Stromal cell of bone marrow (primary cell): ENCODE results near the gene CFAP58.

Experiments
- DNase-seq: peaks from one replicate; pipeline ENCODE4 v3.0.0-alpha.2; 2012; ENCODE audit warnings: low read depth

Gene CFAP58

DNA sequence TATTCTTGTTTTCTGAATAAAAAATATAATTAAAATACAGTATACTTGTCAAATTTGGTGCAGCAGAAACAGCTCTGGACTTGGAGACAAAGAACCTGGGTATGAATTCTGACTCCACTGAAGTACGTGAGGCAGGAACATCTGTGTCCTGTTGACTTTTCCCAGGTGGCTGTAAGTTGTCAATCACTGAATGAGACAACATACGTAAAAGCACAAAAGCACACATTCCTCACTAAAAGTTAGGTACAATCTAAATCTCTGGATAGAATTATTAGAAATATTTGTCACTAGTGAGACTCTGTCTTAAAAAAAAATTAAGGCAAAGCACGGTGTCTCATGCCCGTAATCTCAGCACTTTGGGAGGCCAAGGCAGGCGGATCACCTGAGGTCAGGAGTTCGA is 18.1 kb downstream of the CFAP58 start:
- DNase-seq = no peak

DNA sequence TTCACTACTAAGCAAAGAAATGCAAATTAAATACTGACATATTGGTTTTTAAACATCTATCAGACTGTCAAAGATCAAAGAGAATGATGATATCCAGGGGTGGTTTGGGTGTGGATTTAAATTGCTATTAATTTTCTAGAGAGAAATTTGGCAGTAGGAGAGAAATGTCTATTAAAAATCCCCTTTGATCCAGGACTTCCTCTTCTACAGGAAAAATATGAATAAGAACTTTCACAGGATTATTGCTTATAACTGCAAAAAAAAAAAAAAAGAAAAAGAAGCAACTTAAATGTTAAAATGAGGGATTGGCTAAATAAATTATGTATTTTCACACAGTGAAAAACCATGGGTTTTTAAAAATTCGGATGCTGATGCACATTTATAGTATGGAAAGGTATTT is 21.0 kb downstream of the CFAP58 start:
- no peak for DNase-seq

DNA sequence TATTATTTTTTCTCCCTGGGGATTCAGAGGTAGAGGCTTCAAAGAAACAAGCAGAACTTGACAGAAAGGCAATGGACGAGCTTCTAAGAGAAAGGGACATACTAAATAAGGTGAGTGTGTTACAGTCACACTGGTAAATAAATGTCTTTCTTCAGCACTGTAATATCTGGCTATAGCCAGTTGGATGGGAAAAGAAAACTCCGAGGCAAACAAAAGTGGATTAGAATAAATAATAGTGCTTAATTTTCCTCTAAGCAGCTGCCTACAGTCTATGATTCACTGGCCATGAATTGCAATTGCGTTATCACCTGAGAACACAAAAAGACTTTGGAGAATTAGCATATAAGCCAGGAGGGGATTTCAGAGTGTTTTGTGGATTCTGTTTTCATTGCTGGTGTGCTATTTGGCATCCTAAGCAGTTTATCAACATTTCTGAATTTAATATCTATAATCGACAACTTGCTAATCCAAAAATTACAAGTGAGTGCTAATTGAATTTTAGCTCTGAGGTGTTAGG is 23.2 kb downstream of the CFAP58 start:
- no peak for DNase-seq

DNA sequence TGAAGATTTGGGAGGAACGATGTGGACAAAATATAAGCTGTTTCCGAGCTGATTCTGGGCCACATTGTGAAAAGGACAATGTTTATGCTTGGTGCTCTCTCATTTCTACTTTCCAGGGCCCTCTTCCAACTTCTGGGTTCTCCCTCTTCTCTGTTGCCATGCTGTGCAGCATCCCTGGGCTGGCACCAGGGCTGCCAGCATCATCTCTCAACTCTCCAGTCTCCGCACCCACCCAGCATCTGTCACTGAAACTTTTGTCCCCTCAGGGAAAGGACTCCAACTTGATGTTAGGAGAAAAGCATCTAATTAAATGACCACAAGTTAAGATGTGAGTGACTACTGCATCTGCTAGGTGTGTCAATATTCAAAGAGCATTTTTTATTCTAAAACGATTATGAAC is 26.7 kb downstream of the CFAP58 start:
- DNase-seq = no peak

DNA sequence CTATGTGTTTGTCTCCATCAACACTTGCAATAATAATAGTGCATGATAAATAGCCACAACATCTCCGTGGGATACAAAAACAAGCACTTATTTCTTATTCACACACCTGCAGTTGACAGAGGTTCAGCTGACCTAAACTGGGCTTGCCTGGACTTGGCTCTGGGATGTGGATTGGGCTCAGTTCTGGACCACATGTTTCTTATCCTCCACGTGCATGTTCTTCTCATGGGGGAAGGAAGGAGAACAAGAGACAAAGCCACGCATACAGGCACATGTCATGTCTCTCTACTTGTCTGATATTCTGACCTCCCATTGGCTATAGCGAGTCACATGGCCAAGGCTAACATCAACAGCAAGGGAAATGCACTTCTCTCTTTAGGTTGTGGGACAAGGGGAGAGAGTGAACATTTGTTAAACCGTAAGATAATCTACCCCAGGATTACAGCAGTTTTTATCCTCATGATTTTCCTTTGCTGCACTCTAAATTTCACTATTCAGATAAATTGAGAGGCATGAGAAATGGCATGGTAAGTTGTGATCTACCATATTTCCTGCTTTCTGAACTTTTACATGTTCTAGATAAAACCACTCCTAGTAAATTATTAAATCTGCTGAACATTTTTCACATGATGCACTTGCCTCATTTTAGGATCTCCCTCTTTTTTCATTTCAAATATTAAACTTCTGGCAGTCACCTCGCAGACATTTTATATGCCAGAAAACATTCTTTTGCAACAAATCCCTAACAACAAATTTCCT is 33.7 kb downstream of the CFAP58 start:
- no peak for DNase-seq

DNA sequence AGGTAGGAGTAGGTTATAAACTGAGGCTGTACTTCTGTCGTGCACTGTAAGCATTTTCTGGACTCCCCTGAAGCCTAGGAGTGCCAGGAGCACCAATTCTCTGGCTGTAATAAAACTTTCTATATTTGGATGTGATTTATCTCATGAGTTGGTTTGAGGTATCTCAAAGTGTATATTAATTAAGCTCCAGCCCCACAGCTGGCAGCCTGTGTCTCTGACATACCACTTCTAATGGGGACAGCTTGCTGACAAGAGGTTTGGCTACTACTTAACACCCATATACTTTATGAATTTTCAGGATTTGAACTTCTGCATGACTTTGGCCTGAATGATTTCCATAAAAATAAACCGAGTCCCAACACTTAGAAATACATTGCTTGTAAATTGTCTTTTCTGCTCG is 35.2 kb downstream of the CFAP58 start:
- DNase-seq = no peak

DNA sequence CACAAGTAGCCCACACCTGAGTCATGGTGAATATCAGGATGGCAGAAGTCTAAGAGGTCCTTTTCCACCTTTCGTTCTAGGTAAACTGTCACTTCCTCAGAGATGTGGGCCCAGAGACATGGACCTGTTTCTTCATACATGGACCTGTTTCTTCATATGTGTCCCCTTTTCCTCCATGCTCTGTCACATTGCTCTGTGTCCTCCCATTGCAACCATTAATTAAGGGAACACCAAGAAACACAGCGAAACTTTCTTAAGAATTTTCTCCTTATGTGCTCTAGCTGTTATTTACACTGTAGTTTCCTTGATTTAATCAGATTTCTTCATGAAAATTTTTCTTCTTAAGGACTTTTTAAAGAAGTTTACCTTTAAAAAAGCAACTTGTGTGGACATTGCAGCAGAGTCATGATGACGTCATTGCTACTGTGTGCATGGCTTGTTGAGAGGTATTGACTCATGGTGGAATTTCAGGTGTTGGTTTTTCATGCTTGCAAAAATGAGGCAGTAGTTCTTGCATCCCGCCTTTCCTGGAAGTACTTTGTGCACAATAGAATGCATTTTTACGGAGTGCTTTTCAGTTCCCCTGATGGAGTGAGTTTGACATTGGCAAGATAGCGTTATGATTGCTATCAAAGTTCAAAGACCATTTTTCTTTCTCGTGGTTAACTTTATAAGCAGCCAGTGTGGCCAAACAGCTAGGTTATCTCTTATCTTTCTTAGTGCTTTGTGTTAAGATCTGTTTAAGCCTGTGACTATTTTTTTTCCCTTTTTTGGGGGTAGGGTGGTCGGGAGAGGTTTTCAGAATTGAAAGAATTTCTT is 37.7 kb downstream of the CFAP58 start:
- no peak for DNase-seq

DNA sequence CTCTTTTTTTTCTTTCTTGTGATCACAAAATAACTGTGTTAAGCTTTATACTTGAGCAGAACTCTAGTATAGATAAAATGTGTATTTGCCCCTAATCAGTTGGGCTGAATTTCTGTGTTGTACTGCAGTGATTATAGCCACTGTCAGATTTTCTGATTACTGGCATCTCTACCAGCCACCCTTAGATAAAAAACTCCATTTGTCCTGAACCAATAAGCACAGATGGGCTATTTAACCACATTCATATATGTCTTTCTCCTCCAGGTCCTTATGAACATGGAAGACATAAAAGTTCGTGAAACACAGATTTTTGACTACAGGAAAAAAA is 38.3 kb downstream of the CFAP58 start:
- no peak for DNase-seq

DNA sequence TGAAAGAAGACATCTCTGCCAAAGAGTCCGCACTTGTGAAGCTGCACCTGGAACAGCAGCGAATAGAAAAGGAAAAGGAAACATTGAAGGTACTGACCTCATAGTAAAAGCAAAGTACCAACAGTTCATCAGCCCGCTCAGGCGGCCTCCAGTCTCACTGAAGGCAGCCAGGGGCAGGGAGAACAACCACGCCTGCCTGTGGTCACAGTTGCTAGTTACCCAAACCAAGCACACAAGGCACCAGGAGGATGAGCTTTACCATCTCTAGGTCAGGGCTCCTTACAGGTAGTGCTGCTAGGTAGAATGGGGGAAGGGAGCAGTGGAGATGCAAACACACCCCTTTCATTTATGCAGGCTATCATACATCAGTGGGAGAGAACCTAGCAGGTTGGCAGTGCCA is 39.8 kb downstream of the CFAP58 start:
- DNase-seq = no peak

DNA sequence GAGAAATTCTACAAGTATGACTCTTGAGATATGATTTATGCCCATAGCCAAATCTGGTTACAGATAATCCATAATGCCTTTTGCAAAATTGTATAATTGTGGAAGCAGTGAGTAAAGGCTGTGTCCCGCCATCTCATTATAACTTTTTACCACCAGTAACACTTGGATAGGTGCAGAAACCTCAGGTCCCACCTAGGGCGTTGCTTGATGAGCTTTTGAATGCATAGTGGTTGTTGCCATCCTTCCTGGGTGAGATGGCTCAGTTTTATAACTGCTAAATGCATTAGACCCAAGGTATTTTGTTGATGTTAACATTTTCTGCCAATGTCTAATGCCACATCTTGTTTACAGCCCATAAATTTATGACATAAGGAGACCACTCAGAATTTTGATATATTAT is 42.9 kb downstream of the CFAP58 start:
- DNase-seq = no peak

DNA sequence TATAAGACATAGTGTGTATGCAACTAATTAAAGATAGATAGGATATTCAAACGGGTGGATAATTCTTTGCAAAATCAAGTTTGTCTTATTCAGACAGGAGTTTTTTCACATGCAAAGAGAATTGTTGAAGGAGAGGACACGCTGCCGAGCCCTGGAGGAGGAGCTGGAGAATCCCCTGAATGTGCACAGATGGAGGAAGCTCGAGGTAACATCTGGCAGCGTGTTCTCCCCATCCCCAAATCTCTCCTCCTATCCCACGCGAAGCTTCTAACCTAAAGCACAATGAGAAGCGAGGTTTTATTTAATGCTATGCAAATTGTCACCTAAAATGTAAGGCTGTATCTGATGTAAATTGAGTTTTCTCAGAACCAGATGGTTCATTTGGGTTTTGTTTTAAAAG is 50.0 kb downstream of the CFAP58 start:
- no peak for DNase-seq

DNA sequence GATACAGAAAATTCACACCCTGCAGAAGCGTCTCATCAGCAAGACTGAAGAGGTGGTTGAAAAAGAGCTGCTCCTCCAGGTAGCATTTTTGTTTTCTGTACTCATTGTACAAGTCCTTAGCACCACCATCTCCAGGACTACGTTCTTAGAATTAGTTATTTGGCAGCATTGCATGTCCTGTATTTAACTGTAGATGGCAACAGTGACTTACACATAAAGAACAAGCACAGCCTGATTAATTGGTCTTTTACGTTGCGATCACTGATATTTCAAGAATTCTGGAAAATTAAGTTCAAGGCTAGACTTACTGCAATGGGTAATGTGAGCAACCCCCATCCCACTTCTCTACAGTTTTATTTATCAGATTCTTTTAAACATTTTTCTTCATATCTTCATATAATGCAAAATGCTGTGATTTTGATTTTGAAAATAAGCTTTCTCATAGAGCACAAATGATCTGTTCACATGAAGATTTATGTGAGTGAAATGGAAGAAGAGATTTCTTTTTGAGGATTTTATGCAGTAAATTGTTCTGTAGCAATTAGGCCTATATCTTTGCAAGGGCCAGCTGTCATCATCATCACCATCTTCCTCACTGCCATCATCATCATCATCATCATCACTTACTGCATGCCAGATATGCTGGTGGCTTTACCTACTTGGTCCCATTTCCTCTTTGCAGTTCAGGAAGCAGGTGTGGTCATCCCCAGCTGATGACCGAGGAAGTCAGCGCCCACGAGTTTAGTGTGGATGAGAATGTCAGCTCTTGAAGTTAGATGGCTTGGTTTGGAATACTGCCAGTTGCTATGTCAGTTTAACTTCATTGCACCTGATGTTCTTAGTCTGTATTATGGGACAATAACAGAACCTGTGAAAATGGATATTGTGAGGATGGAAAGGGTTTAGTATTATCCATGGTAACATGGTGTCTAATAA is 53.4 kb downstream of the CFAP58 start:
- peak; percentile 29 for DNase-seq

DNA sequence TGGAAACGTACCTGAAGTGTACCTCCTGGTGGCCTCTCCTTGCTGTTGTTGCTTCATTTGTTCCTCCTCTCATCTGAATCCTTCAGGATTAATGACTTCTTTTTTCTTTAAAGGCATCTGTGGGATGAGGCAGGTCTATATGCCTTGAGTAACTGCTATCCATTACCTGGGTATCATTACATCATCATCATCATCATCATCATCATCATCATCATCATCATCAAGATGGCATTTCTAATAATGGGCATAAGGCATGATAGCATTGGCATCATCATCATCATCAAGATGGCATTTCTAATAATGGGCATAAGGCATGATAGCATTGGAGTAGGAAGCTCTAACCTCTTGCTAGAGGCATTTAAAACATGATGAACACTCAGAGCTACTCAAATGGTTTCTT is 59.9 kb downstream of the CFAP58 start:
- DNase-seq = no peak

DNA sequence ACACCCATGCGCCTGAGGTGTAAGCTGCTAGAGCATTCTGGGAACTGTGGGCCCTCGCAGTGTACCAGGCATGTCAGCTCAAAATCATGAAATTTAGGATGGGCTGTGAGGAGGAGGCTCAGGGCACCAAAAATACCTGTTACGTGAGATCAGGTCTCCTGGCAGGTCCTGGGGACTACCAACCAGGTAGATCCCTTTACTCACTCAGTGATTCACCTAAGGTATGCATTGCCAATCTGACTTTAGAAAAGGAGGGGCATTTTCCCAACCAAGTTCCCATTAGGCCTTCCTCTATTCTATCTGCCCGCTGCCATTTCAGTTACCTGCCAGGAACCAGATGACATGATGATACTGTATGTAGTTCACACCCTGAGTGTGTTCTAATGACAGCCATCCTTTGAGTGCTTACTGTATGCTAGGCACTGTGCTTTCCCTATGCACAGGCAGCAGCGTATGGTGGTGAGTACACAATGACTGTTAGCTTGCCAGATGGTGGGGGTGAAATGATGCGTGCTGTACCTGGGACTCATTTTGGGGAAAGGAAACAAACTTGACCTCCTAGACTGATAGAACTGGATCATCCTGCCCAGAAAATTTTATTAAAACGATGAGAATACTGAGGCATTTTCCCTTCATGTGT is 62.0 kb downstream of the CFAP58 start:
- DNase-seq = no peak

DNA sequence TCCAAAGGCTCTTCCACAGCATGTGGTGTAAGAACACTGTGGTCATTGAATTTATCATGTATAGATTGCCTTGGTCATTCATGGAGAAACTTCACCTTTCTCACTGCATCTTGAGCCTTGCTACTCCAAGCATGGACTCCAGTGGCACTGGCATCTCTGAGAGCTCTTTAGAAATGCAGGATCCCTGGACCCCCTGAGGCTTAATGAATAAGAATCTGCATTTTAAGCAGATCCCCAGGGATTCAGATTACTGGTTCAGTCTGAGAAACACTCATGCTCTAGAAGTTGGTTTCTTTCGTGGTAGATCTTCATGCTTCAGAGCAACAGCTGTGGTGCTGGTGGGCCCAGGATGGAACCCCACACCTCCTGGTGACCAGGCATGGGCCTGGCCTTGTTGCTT is 63.2 kb downstream of the CFAP58 start:
- no peak for DNase-seq

DNA sequence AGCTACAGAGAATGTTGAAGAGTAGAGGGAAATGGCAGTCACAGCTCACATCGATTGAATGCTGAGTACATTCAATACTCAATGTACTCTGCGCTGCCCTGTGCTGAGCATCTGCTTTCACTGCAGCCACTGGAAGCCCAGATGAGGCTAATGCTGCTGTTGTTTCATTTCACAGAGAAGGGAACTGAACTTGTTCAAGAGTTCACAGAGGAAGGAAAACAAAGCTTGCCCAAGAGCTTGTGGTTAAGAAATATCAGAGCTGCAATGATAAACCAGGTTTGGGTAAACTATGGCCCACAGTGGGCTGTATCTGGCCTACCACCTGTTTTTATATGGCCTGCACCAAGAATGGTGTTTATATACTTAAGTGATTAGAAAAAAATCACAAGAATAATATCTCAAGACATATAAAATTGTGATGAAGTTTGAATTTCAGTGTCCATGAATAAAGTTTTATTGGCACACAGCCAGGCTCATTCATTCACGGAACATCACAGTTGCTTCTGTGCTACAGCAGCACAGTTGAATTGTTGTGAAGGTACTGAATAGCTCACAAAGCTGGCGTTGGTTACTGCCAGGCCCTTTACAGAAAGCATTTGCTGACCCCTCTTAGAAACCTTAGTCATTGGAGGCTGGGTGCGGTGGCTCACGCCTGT is 64.1 kb downstream of the CFAP58 start:
- DNase-seq = no peak

DNA sequence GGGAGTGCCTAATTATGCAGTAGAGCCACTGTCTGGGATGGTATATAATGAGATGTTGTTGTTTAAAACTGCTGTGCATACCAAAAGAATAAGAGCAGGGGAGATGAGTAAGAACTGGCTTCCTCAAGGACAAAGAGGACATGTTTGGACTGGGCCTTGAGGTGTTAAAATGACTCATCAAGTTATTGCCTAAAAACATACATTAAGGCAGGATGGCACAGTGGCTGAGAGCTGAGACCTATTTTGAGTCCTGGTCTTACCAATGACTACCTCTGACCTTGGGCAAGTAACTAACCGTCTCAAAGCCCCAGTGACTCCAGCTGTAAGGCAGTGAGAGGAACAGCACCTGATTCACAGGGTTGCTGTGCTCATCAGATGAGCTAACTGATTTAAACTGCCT is 71.1 kb downstream of the CFAP58 start:
- no peak for DNase-seq

DNA sequence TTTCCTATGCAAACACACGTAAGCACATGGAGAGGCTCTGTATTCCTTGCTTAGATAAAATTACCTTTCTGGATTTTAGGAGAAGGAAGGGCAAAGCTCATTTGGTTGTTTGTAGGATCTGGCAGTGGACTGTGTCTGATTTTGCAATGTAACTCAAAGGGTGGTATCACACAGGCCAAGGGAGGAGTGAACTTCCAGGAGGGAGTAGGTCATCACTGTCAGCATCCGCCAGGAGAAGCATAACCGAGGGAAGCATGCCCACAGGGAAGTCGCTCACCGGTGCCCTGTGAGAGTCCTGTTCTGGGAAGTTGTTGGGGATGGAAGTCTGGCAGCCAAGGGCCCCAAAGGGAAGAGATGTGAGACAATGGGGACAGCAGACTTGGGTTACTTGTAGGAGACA is 74.4 kb downstream of the CFAP58 start:
- DNase-seq = no peak

DNA sequence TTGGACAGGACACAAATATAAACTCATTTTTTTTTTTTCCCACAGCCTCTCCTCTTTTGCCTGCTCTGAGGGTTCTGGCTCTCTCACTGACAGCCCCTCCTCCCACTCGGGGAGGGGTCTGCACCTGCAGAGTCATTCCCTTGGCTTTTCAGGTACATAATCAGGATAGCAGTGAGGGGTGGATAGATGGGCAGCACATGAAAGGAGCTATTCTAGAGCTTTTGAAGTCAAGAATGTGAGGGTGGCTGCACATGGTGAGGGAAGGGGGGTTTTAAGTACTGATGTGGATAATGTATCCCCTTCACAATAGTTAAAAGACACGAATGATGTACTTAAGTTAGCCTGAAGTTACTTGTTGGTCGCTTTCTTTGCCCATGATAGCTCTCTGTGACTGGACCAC is 76.2 kb downstream of the CFAP58 start:
- no peak for DNase-seq

DNA sequence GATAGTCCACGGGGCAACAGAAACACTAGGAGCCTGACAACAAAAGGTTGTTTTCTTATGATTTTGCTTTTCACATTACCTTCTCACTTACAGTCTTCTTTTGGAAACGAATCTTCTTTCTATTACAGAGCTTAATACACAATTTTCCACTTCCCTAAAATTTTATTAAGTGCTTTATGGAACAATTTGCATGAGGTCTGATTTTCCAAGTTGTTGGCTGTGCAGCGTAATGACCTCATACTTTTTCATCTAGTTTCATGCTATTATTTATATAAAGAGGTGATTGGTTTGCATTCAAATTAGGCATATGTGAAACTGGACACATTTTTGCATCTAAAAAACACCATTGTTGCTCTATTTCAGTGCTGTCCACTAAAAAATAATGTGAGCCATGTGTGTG is 76.7 kb downstream of the CFAP58 start:
- DNase-seq = no peak

DNA sequence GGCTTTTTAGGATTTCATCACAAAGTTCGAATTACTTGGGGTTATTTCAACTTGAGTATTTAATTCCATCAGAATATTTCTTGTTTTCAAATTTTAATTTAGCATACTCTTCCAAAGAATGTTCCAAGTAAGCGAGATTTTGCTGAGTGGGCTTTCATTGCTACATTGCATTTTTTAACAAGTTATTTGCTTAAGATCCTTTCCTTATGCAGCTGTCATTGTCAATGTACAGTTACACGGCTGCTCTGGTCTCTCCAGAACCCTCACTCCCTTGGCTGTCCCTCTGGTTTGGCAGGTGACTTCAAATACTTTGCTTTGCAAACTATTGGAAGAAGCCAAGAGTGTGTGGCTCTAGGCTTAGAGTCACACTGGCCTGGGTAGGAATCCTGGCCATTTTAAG is 80.0 kb downstream of the CFAP58 start:
- DNase-seq = no peak

DNA sequence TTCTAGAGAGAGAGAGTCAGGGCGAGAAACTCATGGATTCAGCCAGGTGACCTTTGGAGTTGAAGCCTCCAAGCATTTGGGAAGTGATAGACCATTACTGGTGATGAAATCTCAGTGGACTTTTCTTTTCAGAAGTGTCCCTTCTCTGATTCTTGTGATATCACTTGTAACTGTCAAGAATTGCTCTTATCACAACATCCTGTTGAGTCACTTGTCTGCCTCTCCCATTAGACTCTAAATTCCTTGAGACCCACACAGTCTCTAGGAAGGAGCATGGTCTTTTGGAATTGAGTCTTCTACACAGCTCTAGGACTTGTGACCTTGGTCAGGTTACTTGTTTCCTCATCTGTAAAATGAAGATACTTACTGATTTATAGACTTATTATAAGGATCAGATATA is 81.0 kb downstream of the CFAP58 start:
- DNase-seq = no peak
